ENCODE results near the gene RPUSD1.

DNA sequence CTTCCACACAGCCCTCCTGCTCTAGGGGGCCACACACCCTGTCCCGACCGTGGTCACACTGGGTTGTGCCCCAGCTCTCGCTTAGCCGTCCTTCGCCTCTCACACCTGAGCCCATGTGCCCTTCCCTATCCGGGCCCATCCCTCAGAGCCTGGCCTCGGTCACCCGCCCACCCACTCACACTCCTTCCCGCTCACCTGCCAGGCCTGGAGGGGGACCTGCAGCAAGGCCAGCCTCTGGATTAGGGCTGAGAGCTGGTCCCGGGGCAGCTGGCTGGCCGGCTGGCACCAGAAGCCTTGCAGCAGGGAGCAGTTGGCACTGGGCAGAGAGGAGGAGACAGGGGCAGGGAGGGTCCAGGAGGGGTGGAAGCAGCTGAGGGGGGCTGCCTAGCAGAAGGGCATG, 9.7 kb downstream of the RPUSD1 start:
- TF ChIP-seq, protein P1, sequence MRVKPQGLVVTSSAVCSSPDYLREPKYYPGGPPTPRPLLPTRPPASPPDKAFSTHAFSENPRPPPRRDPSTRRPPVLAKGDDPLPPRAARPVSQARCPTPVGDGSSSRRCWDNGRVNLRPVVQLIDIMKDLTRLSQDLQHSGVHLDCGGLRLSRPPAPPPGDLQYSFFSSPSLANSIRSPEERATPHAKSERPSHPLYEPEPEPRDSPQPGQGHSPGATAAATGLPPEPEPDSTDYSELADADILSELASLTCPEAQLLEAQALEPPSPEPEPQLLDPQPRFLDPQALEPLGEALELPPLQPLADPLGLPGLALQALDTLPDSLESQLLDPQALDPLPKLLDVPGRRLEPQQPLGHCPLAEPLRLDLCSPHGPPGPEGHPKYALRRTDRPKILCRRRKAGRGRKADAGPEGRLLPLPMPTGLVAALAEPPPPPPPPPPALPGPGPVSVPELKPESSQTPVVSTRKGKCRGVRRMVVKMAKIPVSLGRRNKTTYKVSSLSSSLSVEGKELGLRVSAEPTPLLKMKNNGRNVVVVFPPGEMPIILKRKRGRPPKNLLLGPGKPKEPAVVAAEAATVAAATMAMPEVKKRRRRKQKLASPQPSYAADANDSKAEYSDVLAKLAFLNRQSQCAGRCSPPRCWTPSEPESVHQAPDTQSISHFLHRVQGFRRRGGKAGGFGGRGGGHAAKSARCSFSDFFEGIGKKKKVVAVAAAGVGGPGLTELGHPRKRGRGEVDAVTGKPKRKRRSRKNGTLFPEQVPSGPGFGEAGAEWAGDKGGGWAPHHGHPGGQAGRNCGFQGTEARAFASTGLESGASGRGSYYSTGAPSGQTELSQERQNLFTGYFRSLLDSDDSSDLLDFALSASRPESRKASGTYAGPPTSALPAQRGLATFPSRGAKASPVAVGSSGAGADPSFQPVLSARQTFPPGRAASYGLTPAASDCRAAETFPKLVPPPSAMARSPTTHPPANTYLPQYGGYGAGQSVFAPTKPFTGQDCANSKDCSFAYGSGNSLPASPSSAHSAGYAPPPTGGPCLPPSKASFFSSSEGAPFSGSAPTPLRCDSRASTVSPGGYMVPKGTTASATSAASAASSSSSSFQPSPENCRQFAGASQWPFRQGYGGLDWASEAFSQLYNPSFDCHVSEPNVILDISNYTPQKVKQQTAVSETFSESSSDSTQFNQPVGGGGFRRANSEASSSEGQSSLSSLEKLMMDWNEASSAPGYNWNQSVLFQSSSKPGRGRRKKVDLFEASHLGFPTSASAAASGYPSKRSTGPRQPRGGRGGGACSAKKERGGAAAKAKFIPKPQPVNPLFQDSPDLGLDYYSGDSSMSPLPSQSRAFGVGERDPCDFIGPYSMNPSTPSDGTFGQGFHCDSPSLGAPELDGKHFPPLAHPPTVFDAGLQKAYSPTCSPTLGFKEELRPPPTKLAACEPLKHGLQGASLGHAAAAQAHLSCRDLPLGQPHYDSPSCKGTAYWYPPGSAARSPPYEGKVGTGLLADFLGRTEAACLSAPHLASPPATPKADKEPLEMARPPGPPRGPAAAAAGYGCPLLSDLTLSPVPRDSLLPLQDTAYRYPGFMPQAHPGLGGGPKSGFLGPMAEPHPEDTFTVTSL (CRISPR knock-in tag; IDR thresholded peaks at IDR 0.05; ENCODE audit: borderline replicate concordance), result no peak
- TF ChIP-seq, protein P2, sequence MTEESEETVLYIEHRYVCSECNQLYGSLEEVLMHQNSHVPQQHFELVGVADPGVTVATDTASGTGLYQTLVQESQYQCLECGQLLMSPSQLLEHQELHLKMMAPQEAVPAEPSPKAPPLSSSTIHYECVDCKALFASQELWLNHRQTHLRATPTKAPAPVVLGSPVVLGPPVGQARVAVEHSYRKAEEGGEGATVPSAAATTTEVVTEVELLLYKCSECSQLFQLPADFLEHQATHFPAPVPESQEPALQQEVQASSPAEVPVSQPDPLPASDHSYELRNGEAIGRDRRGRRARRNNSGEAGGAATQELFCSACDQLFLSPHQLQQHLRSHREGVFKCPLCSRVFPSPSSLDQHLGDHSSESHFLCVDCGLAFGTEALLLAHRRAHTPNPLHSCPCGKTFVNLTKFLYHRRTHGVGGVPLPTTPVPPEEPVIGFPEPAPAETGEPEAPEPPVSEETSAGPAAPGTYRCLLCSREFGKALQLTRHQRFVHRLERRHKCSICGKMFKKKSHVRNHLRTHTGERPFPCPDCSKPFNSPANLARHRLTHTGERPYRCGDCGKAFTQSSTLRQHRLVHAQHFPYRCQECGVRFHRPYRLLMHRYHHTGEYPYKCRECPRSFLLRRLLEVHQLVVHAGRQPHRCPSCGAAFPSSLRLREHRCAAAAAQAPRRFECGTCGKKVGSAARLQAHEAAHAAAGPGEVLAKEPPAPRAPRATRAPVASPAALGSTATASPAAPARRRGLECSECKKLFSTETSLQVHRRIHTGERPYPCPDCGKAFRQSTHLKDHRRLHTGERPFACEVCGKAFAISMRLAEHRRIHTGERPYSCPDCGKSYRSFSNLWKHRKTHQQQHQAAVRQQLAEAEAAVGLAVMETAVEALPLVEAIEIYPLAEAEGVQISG (CRISPR knock-in tag; IDR thresholded peaks at IDR 0.05), result no peak
- TF ChIP-seq FOSL1 (CRISPR knock-in tag; IDR thresholded peaks at IDR 0.05; ENCODE audit: borderline replicate concordance) (no peak), TCF7L2 (IDR thresholded peaks at IDR 0.05; ENCODE audit: low read depth, low read length) (no peak), ZZZ3 (CRISPR knock-in tag; IDR thresholded peaks at IDR 0.05; ENCODE audit: borderline replicate concordance) (no peak), MAZ (IDR thresholded peaks at IDR 0.05; ENCODE audit: borderline replicate concordance, low read depth, low read length) (no peak), MAZ (CRISPR knock-in tag; IDR thresholded peaks at IDR 0.05; ENCODE audit: low read depth) (no peak), ELF3 (CRISPR knock-in tag; IDR thresholded peaks at IDR 0.05) (no peak), MAF1 (CRISPR knock-in tag; IDR thresholded peaks at IDR 0.05; ENCODE audit: borderline replicate concordance) (no peak), NFYB (CRISPR knock-in tag; IDR thresholded peaks at IDR 0.05) (no peak), ASH2L (IDR thresholded peaks at IDR 0.05; ENCODE audit: insufficient read length, low read depth, low read length) (no peak), IRF2 (CRISPR knock-in tag; IDR thresholded peaks at IDR 0.05) (no peak), ZNF577 (CRISPR knock-in tag; IDR thresholded peaks at IDR 0.05; ENCODE audit: borderline replicate concordance, low read depth) (no peak)
- TF ChIP-seq, protein P3, sequence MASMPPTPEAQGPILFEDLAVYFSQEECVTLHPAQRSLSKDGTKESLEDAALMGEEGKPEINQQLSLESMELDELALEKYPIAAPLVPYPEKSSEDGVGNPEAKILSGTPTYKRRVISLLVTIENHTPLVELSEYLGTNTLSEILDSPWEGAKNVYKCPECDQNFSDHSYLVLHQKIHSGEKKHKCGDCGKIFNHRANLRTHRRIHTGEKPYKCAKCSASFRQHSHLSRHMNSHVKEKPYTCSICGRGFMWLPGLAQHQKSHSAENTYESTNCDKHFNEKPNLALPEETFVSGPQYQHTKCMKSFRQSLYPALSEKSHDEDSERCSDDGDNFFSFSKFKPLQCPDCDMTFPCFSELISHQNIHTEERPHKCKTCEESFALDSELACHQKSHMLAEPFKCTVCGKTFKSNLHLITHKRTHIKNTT (CRISPR knock-in tag; IDR thresholded peaks at IDR 0.05), result no peak
- TF ChIP-seq, protein P4, sequence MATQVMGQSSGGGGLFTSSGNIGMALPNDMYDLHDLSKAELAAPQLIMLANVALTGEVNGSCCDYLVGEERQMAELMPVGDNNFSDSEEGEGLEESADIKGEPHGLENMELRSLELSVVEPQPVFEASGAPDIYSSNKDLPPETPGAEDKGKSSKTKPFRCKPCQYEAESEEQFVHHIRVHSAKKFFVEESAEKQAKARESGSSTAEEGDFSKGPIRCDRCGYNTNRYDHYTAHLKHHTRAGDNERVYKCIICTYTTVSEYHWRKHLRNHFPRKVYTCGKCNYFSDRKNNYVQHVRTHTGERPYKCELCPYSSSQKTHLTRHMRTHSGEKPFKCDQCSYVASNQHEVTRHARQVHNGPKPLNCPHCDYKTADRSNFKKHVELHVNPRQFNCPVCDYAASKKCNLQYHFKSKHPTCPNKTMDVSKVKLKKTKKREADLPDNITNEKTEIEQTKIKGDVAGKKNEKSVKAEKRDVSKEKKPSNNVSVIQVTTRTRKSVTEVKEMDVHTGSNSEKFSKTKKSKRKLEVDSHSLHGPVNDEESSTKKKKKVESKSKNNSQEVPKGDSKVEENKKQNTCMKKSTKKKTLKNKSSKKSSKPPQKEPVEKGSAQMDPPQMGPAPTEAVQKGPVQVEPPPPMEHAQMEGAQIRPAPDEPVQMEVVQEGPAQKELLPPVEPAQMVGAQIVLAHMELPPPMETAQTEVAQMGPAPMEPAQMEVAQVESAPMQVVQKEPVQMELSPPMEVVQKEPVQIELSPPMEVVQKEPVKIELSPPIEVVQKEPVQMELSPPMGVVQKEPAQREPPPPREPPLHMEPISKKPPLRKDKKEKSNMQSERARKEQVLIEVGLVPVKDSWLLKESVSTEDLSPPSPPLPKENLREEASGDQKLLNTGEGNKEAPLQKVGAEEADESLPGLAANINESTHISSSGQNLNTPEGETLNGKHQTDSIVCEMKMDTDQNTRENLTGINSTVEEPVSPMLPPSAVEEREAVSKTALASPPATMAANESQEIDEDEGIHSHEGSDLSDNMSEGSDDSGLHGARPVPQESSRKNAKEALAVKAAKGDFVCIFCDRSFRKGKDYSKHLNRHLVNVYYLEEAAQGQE (IDR thresholded peaks at IDR 0.05; ENCODE audit: borderline replicate concordance in 1 of 2, low read depth in 1 of 2, low read length in 2 of 2), result no peak
